HepG2 (cell line): ENCODE measurements around the gene AP2S1. TPM values are rescaled to one million over a fixed set of nuclear protein-coding genes. Genes with fewer than 3 reads are reported as not detected.

Source experiments
- ATF7 ChIP-seq, 2 experiments: fragments of 450-650 bp in 1 of 2; sonication (generic) in 1 of 2; formaldehyde crosslinking in 1 of 2; IDR thresholded peaks; 2 replicates each; pipeline versions ENCODE4 v1.4.0 to v1.6.1; 2016 to 2020; ENCODE audit warnings: antibody characterized with exemption in 1 of 2, mild to moderate bottlenecking in 1 of 2, missing genetic modification reagents in 1 of 2
- GLMP ChIP-seq: sonication (generic); formaldehyde crosslinking; IDR thresholded peaks from 2 replicates; pipeline ENCODE4 v1.9.0; 2021; ENCODE audit warnings: missing genetic modification reagents, mild to moderate bottlenecking, borderline replicate concordance
- MLX ChIP-seq: IDR thresholded peaks from 2 replicates; pipeline ENCODE4 v1.6.1; 2016
- MLXIP ChIP-seq: sonication (generic); formaldehyde crosslinking; IDR thresholded peaks from 2 replicates; pipeline ENCODE4 v1.9.0; 2021; ENCODE audit warnings: missing genetic modification reagents, borderline replicate concordance
- MTA1 ChIP-seq: sonication (generic); formaldehyde crosslinking; IDR thresholded peaks from 2 replicates; pipeline ENCODE4 v1.4.0; 2020; ENCODE audit warnings: missing genetic modification reagents, mild to moderate bottlenecking, borderline replicate concordance
- NFAT5 ChIP-seq: sonication (generic); formaldehyde crosslinking; IDR thresholded peaks from 2 replicates; pipeline ENCODE4 v1.4.0; 2020; ENCODE audit warnings: missing genetic modification reagents
- PLSCR1 ChIP-seq: sonication (generic); formaldehyde crosslinking; IDR thresholded peaks from 2 replicates; pipeline ENCODE4 v1.5.0; 2020; ENCODE audit warnings: missing genetic modification reagents, mild to moderate bottlenecking, borderline replicate concordance
- SMAD1 ChIP-seq: sonication (generic); formaldehyde crosslinking; IDR thresholded peaks from 2 replicates; pipeline ENCODE4 v1.4.0; 2020; ENCODE audit warnings: missing genetic modification reagents, low read depth, mild to moderate bottlenecking, borderline replicate concordance
- SP2 ChIP-seq: sonication (generic); formaldehyde crosslinking; IDR thresholded peaks from 2 replicates; pipeline ENCODE4 v1.5.1; 2020; ENCODE audit warnings: mild to moderate bottlenecking, missing genetic modification reagents
- ZNF124 ChIP-seq: sonication (generic); formaldehyde crosslinking; IDR thresholded peaks from 2 replicates; pipeline ENCODE4 v1.4.0; 2020; ENCODE audit warnings: missing genetic modification reagents
- ZNF160 ChIP-seq: sonication (generic); formaldehyde crosslinking; IDR thresholded peaks from 2 replicates; pipeline ENCODE4 v1.8.0; 2022; ENCODE audit warnings: mild to moderate bottlenecking, inconsistent platforms, missing genetic modification reagents
- ZNF207 ChIP-seq: fragments of 450-650 bp; IDR thresholded peaks from 2 replicates; pipeline ENCODE4 v1.6.1; 2016; ENCODE audit warnings: antibody characterized with exemption, borderline replicate concordance
- ZNF224 ChIP-seq: sonication (generic); formaldehyde crosslinking; IDR thresholded peaks from 2 replicates; pipeline ENCODE4 v1.5.0; 2020; ENCODE audit warnings: mild to moderate bottlenecking, missing genetic modification reagents
- ZNF496 ChIP-seq: sonication (generic); formaldehyde crosslinking; IDR thresholded peaks from 2 replicates; pipeline ENCODE4 v1.8.1; 2023; ENCODE audit warnings: mild to moderate bottlenecking, moderate library complexity, missing genetic modification reagents; ENCODE audit not compliant: insufficient replicate concordance
- polyA plus RNA-seq, 8 experiments: library from polyadenylated mRNA; depleted of rRNA in 3 of 8; stranded (reverse) in 7 of 8; unstranded in 1 of 8; fragments of >200 nt; fragmentation: Illumina TruSeq in 4 of 8; extraction: Trizol in 4 of 8; gene quantifications; 2 replicates each; pipeline versions ENCODE4 v1.2.1 to v1.2.3, GENCODE V29; 2011 to 2016; ENCODE audit warnings: low read depth in 4 of 8, missing spikeins in 1 of 8, mixed read lengths in 1 of 8; ENCODE audit not compliant: insufficient read depth in 1 of 8
- total RNA-seq, 5 experiments: library from RNA; depleted of rRNA; stranded (reverse); fragments of >200 nt; fragmentation: Illumina TruSeq; extraction: Trizol; gene quantifications; 2 replicates each; pipeline ENCODE4 v1.2.3, GENCODE V29; 2016; ENCODE audit warnings: low read depth in 1 of 5

AP2S1 gene
- total and polyA plus RNA-seq, 2 of the 13 experiments (the other 11 are each of a cell fraction or from before 2014, with no cell fraction given) = 45.2 to 86.1 TPM

- 0 out of 2 replicates have a peak, but pooled peaks have one; percentile 53 for TF ChIP-seq NFAT5
- peak; percentile 81 for TF ChIP-seq SP2
- no peak for TF ChIP-seq GLMP
- TF ChIP-seq ZNF124 (CRISPR knock-in tag) = peak; percentile 51; the same call in 1 of the 2 replicates
- TF ChIP-seq MTA1 (CRISPR knock-in tag) = peak; percentile 70; the same call in 1 of the 2 replicates
- TF ChIP-seq ZNF207 = no peak
- TF ChIP-seq MLX = no peak
- no peak for TF ChIP-seq ATF7 (IDR thresholded peaks at IDR 0.05)
- no peak; the same call in 1 of the 2 replicates for TF ChIP-seq ATF7 (CRISPR knock-in tag; IDR thresholded peaks at IDR 0.05)
- TF ChIP-seq PLSCR1 (CRISPR knock-in tag) = no peak
- no peak for TF ChIP-seq ZNF224 (CRISPR knock-in tag)
- TF ChIP-seq MLXIP (CRISPR knock-in tag) = no peak
- no peak for TF ChIP-seq SMAD1 (CRISPR knock-in tag)
- TF ChIP-seq ZNF160 (CRISPR knock-in tag) = no peak; the same call in 1 of the 2 replicates
- TF ChIP-seq ZNF496 = no peak
Observed at GRCh38 chr19:46850228-46851203, at the start of gene AP2S1 (continued).
